ENCODE data around the gene ZMYND10.
A peak's percentile ranks its signal among the peaks of the same experiment; 100 is the strongest.

ZMYND10 gene

DNA sequence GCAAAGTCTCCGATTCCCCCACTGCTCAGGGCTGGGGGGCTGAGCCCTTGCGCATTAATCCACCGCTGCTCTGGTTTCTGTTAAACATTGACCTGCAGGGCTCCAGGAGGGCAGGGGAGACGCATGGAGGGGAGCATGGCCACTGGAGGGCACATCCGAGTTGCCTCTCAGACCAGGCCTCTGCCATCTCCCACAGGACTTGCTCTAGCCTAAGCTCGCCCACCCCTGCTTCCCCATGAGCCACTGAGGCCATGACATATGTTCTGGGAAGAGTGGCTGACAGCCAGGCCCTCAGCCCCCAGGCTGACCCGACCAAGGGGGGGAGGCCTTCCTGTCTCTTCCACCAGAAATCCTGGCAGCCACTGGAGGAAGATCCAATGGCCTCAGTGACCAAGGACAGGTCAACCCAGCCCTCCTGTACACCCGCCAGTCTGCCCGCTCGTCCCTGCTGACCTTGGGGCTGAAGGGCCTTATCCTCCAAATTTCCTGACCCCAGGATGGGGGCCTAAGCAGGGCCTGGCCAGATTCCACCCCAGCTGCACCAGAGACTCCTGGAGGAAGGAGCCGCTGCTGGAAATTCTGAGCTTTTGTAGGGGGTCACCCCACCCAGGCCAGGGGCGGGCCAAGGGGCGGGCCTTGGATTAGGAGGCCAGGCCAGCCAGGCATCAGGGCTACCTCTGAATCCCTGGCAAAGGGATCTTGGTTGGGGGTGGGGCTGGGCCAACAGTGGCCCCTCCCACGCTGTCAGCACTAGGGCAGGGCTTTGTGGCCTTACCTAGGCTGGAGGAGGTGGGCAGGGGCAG is 42.3 kb downstream of the ZMYND10 start, which contains the start of gene HYAL1:
TSS of gene HYAL1 (minus strand) at position 562 of the 803 bp plus-strand sequence. CDS start 618 bp downstream, outside the sequence.
- peak; percentile 59 for DNase-seq

DNA sequence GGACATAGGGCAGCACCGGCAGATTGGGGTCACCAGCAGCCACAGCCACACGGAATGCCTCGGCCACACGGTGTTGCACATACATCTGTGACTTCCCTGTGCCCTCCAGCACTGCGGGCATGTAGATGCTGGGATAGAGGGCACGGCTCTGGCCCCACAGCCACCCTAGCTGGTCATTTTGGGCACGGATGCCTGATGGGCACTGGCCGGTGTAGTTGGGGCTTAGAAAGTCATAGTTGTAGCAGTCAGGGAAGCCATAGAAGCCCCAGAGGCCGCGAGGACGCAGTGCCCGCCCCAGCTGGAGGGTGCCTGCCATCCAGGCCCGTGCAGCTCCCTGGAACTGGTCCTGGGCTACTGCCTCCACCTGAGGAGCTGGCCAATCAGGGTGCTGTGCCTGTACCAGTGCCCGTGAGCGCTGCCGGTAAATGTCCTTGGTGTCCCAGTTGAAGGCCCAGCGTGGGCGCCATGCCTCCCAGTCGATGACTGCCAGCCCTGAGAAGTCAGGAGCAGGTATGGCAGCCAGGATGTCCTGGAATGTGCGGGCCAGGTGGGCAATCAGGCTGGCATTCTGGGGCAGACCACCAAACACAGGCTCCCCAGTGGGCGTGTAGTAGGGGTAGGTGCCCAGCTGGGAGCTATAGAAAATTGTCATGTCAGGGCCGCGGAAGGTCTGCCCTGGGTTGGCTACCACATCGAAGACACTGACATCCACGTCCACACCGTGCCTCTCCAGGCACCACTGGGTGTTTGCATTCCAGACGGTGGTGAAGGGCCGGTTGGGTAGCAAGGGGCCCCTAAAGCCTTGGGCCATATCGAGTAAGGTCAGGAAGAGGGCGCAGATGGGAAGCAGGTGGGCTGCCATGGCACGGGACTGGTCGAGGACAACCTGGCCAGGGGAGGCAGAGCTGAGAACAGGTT is 43.2 kb downstream of the ZMYND10 start:
- no peak for DNase-seq

DNA sequence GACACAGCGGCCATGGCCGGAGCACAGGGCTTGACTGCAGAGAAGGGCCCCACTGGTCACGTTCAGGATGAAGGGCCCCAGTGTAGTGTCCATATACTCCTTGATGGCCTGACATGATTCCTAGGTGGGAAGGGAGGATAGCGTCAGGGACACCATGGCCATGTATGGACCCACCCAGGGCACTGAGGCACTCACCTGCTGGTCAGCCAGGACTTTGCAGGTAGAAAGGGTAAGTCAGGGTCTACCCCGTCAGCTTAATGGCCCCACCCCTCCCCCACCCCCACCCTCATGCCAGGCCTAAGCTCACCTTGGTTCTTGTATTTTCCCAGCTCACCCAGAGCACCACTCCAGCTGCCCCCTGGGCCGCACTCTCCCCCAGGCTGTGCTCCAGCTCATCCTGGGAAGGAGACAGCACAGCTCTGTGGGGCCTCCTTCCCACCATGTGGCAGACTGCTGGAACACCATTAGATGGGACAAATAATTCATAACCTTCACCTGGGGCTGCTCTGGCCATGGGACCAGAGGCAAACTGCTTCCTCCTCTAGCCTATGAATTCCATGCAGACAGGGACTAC is 44.8 kb downstream of the ZMYND10 start:
- DNase-seq: no peak

DNA sequence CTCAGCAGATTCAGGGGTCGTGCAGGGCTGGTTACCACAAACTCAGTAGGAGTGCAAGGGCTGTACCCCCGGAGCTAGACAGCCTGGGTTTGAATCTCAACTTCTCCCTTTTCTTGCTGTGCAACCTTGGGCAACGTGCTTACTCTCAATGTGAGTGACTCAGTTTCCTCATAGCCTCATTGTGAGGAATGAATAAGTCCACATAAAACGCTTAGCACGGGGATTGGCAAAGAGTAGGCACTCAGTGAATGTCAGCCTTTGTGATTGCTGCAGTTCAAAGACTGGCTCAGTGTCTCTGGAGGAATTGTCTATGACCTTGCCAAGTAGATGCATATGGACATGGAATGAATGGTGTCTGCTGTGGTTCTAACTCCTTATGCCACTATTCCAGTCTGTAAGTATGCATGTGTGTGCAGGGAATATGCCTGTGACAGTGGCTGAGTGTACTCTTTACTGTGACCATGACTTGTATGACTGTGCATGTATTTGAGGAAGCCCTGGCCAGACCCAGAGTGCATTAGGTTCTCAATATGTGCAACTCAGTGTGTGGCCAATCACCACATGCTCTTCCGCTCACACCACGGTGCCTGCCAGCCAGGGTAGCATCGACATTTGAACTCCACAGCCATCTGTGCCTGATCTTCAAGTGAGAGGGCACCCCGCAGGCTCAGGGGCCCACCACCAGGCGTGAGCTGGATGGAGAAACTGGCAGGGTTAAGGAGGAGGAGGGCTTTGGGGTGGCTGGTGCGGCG is 45.4 kb downstream of the ZMYND10 start:
- DNase-seq: no peak

DNA sequence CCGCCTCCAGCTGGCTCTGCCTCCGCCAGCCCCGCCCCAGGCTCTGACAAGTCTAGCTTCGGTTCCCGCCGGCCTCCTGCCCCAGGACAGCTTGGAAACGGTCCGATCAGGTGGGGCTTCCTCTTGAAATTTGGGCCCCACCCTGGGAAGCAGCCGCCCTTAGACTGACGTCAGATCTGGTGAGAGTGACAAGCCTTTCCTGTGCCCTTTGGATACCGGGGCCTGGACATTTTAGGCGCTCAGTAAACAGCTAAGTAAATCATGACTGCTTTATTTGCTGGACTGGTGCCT is 45.9 kb downstream of the ZMYND10 start:
- DNase-seq: no peak

DNA sequence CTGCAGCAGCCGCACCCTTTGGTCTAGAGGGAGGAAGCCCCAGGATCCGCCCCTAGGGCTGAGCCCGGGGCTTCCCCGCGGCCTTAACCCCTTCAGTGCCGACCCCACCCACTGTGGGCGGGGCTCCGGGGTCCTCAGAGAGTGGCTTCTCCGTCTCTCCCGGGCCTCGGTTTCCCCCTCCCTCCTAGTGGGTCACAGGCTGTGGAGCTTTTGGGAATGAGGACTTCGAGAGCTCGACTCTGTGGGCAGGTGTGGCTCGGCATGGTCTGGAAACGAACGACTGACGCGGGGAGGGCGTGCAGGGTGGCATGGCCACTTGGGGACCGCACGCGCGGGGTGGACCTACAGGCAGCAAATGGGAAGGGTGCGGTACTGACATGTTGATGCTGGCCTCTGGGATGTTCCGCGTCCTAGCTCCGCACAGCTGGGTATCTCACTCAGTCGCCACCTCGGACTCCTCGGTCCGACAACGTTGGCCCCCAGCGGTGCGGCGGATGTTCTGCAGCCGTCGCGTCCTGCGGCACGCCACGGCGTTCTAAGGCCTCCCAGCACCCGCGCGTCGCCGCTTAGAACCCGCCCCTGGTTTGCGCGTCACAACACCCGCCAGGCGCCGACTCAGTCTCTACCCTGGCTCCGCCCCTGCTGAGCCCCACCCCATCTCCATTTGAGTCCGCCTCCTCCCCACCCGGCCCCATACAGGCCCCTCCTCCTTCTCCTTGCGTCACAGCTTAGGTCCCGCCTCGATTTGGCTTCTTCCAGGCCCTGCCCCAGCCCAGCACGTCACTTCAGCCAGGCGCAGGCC is 46.5 kb downstream of the ZMYND10 start, which contains the start of the genes HYAL3 and NAA80:
TSS of gene HYAL3 (minus strand) at position 570 of the 802 bp plus-strand sequence. CDS start 3,803 bp downstream, outside the sequence.
TSS of gene NAA80 (minus strand) at position 570 of the 802 bp plus-strand sequence. CDS start 1,942 bp downstream, outside the sequence.
- peak; percentile 91 for DNase-seq

DNA sequence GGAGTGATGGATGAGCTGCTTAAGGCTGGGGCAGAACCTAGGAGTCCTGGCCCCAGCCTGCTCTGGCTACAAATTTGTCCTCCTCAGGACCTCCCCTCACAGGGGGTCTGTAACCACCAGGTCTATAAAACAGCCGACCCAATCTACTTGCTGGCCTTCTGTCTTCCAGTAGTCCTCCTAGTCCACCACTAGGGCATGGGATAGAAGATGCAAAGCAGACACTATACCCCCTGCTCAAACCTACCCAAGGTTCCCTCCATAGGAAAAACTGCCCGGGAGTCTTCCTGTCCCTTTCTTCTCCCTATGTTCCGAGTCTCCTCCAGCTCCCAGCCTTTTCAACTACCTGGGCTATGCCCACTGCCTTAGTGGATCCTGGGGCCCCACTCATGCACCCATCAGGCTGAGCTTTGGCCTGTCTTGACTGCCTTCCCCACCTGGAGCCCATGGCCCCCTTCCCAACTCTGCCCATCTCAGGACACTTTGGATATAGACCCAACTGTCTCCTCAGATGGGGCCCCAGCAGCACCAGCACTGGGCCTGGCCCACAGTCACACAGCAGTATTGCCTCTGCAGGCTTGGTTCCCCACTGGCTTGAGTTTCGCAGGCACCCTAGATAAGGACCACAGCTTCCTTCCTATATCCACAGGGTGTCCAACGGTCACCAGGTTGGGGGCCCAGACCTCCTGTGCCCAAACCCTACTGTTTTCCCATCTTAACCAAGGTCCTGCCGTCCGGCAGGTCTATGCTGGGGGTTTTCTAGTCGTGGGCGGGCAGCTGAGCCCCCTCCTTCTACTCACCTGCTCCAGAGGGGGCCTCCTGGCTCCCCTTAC is 47.4 kb downstream of the ZMYND10 start:
- no peak for DNase-seq

DNA sequence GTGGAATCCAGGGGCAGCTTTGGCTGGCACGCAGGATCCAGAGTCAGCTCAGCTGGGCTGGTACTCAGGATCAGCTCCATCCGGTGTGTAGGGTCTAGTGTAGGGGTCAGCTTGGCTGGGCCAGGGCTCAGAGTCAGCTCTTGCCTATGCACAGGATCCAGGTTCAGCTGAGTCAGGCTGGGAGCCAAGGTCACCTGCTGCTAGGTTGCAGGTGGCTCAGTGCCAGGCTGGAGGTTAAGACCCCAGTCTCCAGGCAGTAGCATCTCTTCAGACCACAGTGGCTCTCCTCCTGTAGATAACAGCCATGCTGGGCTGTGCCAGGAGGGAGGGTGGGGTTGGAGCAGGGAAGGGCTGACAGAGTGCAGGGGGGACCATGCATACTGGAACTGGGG is 48.2 kb downstream of the ZMYND10 start:
- no peak for DNase-seq

DNA sequence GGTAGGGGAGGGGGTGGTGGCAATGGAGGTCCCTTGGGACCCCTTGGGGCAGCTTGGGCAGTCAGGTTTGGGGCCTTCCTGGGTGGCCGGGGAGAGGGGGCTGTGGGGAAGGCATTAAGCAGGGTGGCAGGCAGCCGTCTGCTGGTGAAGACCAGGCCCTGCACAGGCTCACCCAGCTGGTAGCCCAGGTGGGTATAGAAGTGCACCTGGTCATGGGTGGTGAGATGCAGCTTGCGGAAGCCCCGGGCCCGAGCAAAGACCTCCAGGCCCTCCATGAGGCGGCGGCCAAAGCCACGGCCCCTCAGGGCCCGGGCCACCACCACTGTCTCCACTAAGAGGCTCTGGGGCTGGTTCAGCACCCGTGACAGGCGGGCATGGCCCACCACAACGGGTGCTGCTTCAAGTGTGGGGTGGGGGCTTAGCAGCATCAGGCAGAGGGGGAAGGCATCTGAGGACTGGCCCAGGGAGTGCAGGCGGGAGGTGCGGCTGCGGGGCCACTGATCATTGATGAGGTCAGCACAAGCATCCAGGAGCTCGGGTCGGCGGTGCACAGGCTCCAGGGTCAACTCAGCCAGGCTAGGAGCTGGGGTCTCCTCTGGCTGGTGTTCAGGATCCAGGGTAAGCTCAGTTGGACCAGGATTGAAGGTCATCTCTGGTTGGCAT is 48.7 kb downstream of the ZMYND10 start:
- DNase-seq: no peak

DNA sequence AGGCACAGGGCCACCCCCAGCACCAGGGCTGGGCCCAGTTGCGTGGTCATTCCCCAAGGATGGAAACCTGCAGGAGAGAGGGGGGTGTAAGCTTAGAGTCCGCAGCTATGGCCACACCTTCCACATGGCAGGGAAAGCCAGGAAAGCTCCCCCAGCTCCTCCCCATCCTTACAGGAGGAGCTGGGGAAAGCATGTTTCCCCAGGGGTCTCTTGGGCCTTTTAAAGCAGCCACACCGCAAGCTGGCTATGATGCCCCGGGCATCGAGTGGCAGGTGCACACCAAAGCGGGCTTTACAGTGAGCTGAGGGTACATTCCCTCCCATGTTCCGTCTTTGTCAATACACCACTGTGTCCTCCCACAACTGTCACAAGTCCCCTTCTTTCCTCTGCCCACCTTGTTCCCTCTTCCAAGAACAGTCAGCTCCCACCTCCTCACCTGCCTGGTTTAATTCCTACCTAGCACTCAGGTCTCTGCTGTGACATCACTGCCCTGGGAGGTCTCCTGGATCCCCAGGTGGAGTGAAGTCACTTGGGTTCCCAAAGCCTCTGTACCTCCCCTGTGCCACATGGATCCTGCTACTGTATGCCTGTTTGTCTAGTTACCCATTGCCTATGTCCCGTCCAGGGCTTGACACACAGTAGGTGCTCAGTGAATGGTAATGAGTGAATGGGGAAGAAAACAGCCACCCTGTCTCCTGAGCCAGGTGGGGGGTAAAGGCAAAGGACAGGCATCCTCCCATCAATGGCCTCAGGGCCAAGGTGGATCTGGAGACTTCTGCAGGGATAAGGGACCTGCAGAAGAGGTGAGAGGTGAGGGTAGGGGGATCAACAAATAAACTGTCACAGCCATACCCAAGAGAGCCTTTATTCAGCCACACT is 49.7 kb downstream of the ZMYND10 start:
- DNase-seq: no peak

DNA sequence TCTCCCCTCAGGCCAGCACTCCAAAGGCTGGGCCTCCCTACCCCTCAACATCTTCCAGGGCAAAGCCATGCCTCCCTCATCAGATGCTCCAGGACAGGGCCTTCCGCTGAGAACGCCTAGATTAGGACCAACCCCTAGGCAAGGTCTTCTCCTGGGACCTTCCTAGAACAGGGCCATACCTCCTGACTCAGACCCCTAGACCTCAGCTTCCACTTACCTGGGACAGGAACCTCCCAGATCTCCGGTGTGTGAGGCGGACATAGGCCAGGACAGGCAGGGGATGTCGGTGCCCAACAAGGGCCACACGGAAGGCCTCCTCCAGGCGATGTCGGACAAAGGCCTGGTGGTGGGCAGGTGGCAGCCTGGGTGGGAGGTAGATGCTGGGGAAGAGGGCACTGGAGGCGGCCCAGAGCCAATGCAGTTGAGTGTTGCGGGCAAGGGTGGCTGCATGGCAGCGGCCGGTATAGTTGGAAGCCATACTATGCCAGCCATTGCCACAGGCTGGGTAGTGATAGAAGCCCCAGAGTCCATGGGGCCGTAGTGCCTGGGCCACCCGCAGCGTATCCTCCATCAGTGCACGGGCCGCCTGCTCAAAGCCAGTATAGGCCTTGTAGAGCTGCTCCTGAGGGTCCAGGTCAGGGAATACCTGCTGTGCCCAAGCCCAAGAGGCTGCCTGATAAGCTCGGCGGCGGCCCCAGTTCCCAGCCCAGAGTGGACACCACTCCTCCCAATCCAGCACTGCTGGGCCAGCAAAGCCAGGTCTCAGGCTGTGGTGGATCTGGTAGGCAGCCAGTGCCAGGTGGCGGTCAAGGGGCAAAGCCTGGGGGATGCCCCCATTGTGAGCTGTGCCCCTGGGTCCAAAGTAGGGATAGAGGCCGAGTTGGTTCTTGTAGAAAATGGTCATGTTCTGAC is 50.8 kb downstream of the ZMYND10 start:
- no peak for DNase-seq

DNA sequence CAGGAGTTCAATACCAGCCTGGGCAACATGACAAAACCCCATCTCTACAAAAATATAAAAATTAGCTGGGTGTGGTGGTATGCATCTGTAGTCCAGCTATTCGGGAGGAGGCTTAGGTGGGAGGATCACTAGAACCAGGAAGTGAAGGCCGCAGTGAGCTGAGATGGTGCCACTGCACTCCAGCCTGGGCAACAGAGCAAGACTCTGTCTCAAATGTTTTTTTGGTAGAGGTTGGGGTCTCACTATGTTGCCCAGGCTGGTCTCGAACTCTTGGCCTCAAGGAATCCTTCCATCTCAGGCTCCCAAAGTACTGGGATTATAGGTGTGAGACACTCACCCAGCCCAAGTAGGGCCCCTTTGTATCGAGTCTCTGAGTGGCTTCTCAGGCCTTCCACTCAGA is 51.4 kb downstream of the ZMYND10 start:
- no peak for DNase-seq

DNA sequence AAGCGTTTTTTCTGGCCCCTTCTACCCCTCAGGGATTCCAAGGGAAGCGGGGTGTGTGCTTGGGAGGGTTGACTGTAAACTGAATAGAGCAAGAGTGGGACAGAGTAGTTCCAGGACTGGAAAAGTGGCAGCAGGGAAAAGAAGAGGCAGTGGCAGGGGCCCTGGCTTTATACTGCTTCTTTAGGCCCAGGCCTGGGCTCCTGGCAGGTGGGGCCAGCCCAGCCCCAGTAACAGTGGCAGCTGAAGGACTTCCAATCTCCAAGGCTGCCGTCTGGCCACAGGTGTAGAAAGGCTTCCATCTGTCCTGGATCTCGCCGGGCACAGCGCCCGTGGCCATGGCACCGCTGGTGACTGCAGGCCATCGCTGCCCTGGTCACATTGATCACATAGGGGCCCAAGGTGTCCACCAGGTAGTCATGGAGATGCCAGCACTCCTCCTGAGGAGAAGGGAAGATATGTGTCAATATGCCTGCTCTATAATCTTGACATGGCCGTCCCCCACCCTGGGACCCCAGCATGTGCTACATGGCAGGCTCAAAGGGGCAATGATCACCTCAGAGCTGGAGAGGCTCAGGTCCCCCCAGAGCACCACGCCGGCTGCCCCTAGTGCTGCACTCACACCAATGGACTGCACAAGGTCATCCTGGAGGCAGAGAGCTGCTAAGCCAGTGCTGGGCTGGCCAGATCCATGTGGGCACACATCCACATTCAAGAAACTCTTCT is 52.3 kb downstream of the ZMYND10 start:
- no peak for DNase-seq

DNA sequence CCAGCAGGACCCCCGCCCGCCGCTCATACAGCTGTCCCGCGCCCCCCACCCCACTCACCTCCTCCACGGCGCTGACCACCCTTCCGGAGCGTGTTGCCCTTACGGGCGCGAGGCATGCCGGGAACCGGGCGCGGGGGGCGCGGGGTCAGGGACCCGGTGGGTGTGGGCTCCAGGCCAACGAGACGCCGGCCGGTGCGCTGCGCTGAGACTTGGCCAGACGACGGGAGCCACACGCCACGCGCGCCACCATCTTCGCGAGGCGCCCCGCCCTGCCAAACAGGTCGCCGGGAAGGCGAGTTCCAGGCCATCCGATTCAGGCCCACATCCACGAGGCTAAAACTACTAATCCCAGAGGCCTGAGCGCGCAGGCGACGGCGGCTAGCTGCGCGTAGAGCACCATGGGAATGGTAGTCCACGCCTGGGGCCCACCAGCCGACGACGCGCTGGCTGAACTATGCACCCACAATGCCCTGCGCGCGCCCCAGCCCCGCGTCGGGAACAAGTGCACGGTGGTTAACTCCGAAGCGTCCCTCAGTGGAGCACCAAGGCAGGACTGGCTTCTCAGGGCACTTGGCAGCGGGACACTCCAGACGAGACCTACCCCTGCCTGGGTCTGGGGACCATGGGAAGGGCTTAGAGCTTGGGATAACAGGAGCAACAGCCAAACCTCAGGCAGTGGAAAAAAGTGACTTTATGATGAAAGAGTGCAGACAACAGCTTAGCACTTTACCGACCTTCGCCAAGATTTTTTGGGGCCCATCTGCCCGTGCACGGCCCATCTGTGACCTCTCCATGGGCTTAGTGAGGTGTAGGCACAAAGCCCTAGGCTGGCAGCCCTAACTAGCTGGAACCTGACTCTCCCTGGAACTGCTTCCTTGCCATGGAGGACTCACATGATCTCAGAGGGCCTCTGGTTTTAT is 53.1 kb downstream of the ZMYND10 start, which contains the start of gene IFRD2:
TSS of gene IFRD2 (minus strand) at position 271 of the 920 bp plus-strand sequence. CDS start at position 116, 155 bp downstream.
- peak; percentile 74 for DNase-seq
